HUES6 (cell line): Measurements from ENCODE around the gene FCRL6.

Experiments used
- H3K27ac ChIP-seq: 2 replicates; pipeline ENCODE4 v1.7.0; 2013; ENCODE audit warnings: low read depth, mild to moderate bottlenecking, low read length, inconsistent platforms
- H3K27me3 ChIP-seq: 2 replicates; pipeline ENCODE4 v1.6.1; 2013; ENCODE audit warnings: low read length; ENCODE audit not compliant: control insufficient read depth, insufficient read depth
- H3K36me3 ChIP-seq: 2 replicates; pipeline ENCODE4 v1.6.1; 2013; ENCODE audit warnings: low read length; ENCODE audit not compliant: control insufficient read depth, insufficient read depth
- H3K4me1 ChIP-seq: 2 replicates; pipeline ENCODE4 v1.6.1; 2013; ENCODE audit warnings: low read length; ENCODE audit not compliant: control insufficient read depth, insufficient read depth
- H3K4me3 ChIP-seq: 2 replicates; pipeline ENCODE4 v1.5.1; 2013; ENCODE audit warnings: low read depth, low read length
- H3K9ac ChIP-seq: one replicate; pipeline ENCODE4 v1.6.1; 2013; ENCODE audit warnings: mild to moderate bottlenecking, low read length
- H3K9me3 ChIP-seq: 2 replicates; pipeline ENCODE4 v1.6.1; 2013; ENCODE audit warnings: low read depth, low read length; ENCODE audit not compliant: control insufficient read depth, insufficient read depth

FCRL6 gene

DNA sequence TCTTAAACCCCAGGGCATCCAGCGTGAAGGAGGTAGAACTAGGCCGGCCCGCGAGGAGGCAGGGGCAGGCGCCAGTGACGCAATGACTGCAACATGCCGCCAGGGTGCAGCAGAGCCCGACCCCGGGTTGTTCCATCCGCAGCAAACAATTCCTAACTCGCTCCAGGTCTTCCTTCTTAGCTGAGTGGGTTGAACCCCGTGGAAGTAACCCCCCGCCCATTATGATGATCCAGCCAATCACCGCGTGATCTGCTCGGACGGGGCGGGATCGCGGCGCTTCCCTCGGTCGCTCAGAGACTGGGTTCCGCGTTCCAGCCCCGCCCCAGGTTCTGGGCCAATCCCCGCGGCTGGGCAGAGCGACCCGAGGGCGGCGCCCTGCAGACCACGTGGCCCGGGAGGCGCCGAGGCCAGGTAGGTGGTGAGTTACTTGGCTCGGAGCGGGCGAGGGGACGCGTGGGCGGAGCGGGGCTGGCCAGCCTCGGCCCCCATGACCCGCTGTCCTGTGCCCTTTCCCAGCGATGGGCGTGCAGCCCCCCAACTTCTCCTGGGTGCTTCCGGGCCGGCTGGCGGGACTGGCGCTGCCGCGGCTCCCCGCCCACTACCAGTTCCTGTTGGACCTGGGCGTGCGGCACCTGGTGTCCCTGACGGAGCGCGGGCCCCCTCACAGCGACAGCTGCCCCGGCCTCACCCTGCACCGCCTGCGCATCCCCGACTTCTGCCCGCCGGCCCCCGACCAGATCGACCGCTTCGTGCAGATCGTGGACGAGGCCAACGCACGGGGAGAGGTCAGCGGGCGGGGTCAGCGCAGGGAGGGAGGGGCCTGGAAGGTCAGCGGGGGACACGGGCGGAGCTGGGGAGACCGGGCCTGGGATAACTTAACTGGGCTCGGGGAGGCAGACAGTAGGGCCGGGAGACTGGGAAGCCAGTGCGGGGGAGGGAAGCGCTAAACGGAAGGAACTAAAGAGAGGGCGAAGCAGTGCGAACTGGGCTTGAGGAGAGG lies 21.3 kb upstream of the FCRL6 start, which contains the start of gene DUSP23:
Gene DUSP23, plus strand, starts transcription at position 380 of the 1,000 bp plus-strand sequence. Its CDS starts 139 bp downstream, at position 519.
- no peaks in the 10 kb centered on the region for H3K27me3 ChIP-seq
- H3K27ac ChIP-seq, result no peak within 1 kb of the TSS
- peaks cover 12% of the 10 kb centered on the region for H3K4me1 ChIP-seq
- H3K36me3 ChIP-seq, result no peaks in the 10 kb centered on the region
- H3K9me3 ChIP-seq, result 0 out of 2 replicates have a peak, but pooled peaks cover 2% of the 10 kb centered on the region
- H3K9ac ChIP-seq, result peak within 1 kb of the TSS; percentile 54
- peak within 1 kb of the TSS; percentile 86 for H3K4me3 ChIP-seq

DNA sequence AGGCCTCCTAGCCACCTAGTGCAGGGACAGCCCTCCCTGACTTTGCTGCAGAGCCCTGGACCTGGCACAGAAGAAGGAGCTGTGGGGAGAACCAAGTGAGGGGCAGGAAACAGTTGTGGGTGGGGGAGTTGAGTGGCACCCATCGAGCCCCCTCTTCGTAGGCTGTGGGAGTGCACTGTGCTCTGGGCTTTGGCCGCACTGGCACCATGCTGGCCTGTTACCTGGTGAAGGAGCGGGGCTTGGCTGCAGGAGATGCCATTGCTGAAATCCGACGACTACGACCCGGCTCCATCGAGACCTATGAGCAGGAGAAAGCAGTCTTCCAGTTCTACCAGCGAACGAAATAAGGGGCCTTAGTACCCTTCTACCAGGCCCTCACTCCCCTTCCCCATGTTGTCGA lies 20.2 kb upstream of the FCRL6 start:
- no peak overlapping the region for H3K27ac ChIP-seq
- no peaks in the 10 kb centered on the region for H3K36me3 ChIP-seq
- H3K4me1 ChIP-seq, result peaks cover 12% of the 10 kb centered on the region
- H3K27me3 ChIP-seq, result no peaks in the 10 kb centered on the region
- no peak overlapping the region for H3K9ac ChIP-seq
- peak overlapping the region; percentile 86; the same call in 1 of the 2 replicates for H3K4me3 ChIP-seq
- 0 out of 2 replicates have a peak, but pooled peaks cover 2% of the 10 kb centered on the region for H3K9me3 ChIP-seq

DNA sequence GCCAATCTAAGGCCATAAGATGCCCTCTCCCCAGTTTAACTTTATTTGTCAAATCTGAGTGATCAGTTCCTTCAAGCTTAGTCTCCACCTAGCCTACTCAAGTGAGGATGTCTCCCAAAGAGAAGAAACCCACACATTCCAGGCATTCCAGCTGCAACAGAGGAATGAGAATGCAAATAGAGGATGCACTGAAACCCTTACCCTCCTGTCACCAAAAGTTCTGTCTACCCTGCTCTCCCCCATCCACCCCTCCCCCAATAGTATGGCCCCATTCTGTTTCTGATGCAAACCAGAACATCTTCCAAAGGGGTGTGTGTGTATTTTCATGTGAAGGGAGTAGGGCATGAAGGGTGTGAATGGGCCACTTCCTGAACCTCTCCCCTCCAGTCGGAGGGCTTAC lies 18.4 kb upstream of the FCRL6 start:
- Histone ChIP-seq H3K27me3 (no peaks in the 10 kb centered on the region), H3K4me1 (peaks cover 12% of the 10 kb centered on the region), H3K9me3 (0 out of 2 replicates have a peak, but pooled peaks cover 2% of the 10 kb centered on the region), H3K9ac (no peak overlapping the region), H3K27ac (no peak overlapping the region), H3K36me3 (no peaks in the 10 kb centered on the region), H3K4me3 (no peak overlapping the region)

DNA sequence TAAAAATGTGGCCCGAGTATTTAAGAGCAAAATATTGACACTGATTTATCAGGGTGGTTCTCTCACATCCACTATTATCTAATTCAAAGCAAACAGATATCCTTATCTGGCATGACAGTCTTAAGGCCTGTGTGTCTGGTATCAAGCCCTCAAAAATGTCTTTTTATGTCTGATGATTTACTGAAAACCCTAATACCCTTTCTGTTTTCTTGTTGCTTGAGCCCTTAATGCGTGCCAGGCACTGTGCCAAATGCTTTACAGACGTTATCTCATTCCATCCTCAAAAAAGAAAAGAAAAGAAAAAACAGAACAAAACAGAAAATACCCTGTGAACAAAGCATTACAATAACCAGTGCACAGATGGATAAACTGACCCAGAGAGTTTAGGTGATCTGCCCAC lies 15.7 kb upstream of the FCRL6 start:
- H3K27ac ChIP-seq, result no peak overlapping the region
- H3K36me3 ChIP-seq, result no peaks in the 10 kb centered on the region
- peaks cover 12% of the 10 kb centered on the region for H3K4me1 ChIP-seq
- 0 out of 2 replicates have a peak, but pooled peaks cover 2% of the 10 kb centered on the region for H3K9me3 ChIP-seq
- no peak overlapping the region for H3K9ac ChIP-seq
- no peak overlapping the region for H3K4me3 ChIP-seq
- H3K27me3 ChIP-seq, result no peaks in the 10 kb centered on the region

DNA sequence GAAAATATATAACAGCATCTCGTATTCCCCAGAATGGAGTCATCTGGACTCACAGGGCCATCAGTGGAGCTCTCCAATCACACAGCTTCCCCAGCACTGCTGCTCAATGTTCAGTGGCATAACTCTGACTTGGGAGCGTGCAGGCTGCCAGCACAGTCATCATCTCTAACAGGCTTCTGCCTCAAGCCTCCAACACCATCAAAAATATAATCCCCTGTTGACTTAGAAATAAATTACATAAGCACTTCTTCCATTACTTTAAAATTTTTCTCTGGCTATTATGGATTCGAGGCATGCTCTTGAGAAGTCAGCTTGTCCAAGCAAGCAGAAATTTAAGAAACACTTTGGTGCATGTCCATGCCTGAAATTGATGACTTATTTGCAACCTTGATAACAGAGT lies 15.2 kb upstream of the FCRL6 start:
- no peaks in the 10 kb centered on the region for H3K27me3 ChIP-seq
- no peaks in the 10 kb centered on the region for H3K36me3 ChIP-seq
- H3K27ac ChIP-seq, result no peak overlapping the region
- peaks cover 12% of the 10 kb centered on the region for H3K4me1 ChIP-seq
- H3K9me3 ChIP-seq, result 0 out of 2 replicates have a peak, but pooled peaks cover 2% of the 10 kb centered on the region
- H3K9ac ChIP-seq, result no peak overlapping the region
- H3K4me3 ChIP-seq, result no peak overlapping the region

DNA sequence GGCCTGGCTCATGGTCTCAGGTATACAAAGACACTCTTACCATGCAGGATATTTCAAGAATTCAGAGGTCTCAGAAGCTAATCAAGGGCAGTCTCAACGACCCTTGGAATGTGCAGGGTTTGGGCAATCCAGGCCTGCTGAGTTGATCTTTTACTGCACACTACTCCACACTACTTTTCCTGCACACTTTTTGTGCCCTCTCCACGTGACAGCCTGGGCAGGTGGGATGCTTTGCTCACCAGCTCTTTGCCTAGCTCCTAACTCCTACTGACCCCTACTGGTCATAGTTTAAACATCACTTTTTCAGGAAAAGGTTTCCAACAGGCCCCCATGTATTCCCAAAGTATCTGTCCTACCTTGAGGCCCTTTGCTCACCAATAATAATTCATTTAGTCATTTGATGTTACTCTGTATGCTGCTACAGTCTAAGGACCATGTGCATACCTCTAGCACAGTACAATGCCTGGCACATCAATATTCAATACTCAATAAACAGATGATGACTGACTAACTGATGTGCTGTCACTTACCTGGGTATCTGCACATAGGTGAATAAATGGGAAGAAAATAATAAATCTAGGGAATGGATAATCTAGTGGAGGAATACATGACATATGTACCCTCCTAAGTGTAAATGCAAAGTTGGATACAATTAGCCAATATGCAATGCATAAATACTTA lies 11.8 kb upstream of the FCRL6 start:
- no peaks in the 10 kb centered on the region for H3K36me3 ChIP-seq
- H3K9ac ChIP-seq, result no peak overlapping the region
- H3K27ac ChIP-seq, result no peak overlapping the region
- peaks cover 2% of the 10 kb centered on the region; the same call in 1 of the 2 replicates for H3K27me3 ChIP-seq
- no peaks in the 10 kb centered on the region for H3K9me3 ChIP-seq
- H3K4me3 ChIP-seq, result no peak overlapping the region
- H3K4me1 ChIP-seq, result no peaks in the 10 kb centered on the region

DNA sequence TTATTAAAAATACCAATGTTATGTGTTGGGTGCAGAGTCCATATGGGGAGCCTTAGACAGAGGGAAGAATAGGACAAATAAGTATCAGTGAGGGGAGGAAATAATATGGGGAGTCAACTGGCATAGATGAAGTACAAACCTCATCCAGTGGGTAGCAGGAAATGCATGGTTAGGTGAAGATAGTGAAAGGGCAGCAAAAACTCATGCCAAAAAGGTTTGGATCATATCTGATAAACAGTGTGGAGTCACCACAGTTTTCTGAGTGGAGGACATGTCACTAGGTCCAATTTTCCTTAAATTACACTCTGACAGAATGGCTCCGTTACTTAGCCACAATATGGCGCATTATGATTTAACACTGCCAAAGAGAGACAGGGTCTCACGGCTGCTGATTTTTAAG lies 11.1 kb upstream of the FCRL6 start:
- Histone ChIP-seq H3K36me3 (no peaks in the 10 kb centered on the region), H3K9me3 (no peaks in the 10 kb centered on the region), H3K27ac (no peak overlapping the region), H3K4me3 (no peak overlapping the region), H3K9ac (no peak overlapping the region), H3K27me3 (peaks cover 9% of the 10 kb centered on the region; the same call in 1 of the 2 replicates), H3K4me1 (no peaks in the 10 kb centered on the region)

DNA sequence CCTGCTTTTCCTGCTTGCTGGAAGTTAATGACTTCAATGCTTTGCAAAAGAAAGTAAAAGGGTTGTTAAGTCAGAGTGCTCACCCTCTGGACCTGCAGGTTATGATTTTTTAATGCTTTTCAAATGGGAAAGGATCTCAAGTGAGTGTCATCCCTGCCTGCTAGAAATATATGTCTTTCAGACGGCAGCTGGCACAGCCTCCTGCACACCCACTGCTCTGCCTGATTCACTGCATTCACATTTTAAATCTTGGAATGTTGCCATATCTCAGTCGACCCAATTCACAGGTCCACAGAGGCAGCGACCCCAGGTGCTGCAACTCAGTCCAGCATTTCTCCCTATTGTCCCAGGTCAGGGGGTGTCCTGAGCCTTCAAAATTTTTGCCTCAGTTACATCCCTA lies 10.7 kb upstream of the FCRL6 start:
- Histone ChIP-seq H3K27me3 (peaks cover 9% of the 10 kb centered on the region; the same call in 1 of the 2 replicates), H3K36me3 (no peaks in the 10 kb centered on the region)

DNA sequence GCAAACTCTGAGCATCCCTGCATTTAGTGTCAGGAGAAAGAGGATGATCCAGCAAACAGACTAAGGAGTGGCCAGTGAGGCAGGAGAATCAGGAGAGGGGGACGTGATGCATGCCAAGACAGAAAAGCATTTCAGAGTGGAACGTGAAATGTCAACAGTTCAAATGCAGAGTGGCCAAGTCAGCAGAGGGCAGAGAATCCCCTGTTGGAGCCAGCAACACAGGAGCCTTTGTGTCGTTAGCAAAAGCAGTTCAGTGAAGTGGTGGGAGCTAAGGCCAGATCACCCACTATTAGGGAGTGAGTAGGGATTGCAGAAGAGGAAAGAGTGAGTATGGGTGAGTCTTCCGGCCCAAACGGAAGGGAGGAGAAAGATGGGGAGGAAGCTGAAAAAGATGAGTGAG lies 6.6 kb upstream of the FCRL6 start:
- peaks cover 21% of the 10 kb centered on the region; the same call in 1 of the 2 replicates for H3K27me3 ChIP-seq
- no peak overlapping the region for H3K9ac ChIP-seq
- H3K4me1 ChIP-seq, result no peaks in the 10 kb centered on the region
- no peaks in the 10 kb centered on the region for H3K36me3 ChIP-seq
- H3K4me3 ChIP-seq, result no peak overlapping the region
- H3K9me3 ChIP-seq, result no peaks in the 10 kb centered on the region
- H3K27ac ChIP-seq, result no peak overlapping the region

More for the DNA sequence above, 10.7 kb upstream of the FCRL6 start:
- Histone ChIP-seq H3K9ac (peak overlapping the region; percentile 16), H3K4me3 (no peak overlapping the region), H3K9me3 (no peaks in the 10 kb centered on the region), H3K4me1 (no peaks in the 10 kb centered on the region), H3K27ac (no peak overlapping the region)

DNA sequence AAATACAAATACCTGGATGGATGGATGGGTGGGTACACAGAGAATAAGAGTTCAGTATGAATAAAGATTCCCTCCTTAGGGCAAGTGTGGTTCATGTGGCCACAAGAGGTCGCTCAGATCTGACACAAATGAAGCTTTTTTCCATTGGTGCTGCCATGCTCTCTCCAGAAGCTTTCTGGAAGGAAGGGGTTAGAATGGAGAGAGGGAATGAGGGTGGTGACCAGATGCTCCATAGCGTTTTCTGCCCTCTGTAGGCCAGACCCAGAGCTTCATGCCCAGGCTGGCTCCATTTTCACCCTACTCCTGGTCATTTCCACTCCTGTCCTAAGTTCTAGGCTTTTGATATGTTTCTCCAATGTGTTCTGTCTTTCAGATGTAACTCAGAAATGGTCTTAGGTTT lies 3.3 kb upstream of the FCRL6 start:
- H3K4me3 ChIP-seq, result no peak overlapping the region
- H3K27ac ChIP-seq, result no peak overlapping the region
- no peak overlapping the region for H3K9ac ChIP-seq
- H3K36me3 ChIP-seq, result no peaks in the 10 kb centered on the region
- no peaks in the 10 kb centered on the region for H3K9me3 ChIP-seq
- peaks cover 21% of the 10 kb centered on the region; the same call in 1 of the 2 replicates for H3K27me3 ChIP-seq
- H3K4me1 ChIP-seq, result no peaks in the 10 kb centered on the region
